NCI-H1436 treated with DMSO at 0.1 percent for 48 hours (cell line): ENCODE data around the gene PLXDC2.

ENCODE experiments used
- DNase-seq: peaks from one replicate; lab custom pipeline; 2025; lab: John Stamatoyannopoulos, UW

The PLXDC2 gene

DNA sequence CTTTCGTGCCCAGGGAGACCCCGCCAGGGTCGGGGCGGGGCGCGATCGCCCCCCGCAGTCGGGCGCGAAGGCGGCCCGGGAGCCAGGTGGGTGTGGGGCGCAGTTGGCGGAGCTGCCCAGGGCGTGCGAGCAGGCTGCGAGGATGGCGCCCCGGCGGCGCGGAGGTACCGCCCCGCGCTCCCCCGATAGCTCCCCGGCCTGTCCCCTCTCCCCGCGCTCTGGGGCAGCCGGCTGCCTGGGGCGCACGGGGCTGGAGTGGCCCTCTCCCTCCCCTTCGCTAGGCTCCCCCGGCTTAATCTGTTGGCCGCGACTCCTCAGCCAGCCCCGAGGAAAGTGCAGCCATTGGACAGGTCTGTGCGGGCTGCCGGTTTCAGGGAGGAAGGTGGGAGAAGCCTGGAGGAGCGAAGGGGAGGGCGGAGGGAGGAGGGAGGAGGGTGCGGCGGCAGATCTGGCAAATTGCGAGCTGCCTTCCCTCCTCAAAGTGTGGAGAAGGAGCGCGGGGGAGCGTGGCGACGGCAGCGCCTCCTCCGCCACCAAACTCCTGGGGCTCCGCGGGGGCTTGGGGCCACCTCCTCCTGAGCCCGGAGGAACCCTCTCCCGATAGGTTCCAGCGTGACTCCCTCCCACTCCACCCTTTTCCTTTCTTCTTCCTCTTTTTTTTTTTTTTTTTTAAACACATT, 361 bp upstream of the PLXDC2 start:
- DNase-seq, result no peak

DNA sequence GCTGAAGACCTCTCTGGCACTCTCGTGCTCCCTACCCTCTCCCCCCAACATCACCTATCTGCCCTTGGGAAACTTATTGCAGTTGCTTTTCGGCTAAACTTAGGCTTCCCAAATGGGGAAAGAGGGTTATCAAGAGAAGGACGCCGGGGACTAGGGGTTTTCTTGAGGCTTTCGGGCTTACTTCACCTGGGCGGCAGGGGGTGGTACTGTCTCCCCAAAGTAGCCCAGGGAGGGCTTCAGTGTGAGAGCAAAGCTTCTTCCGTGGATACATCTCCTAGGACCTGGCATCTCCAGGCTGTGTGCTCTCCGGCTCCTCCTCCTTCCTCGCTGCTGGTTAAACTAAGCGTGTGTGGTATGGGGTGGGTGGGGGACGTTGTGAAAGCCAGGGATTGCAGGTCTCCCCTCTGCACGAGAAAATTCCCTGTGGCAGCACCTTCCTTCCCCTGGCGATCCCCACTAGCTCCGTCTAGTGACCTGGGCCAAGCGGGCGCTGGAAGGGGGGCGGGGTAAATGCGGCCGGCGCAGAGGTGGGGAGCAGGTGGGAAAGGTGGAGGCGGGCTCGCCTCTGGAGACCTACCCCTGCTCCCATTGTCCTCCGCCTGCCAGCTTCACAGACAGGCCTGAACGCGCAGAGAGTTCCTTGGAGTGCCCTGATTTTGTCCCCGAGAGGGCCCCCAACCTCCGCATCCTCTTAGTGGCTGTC, 1.1 kb downstream of the PLXDC2 start:
- DNase-seq, result no peak

DNA sequence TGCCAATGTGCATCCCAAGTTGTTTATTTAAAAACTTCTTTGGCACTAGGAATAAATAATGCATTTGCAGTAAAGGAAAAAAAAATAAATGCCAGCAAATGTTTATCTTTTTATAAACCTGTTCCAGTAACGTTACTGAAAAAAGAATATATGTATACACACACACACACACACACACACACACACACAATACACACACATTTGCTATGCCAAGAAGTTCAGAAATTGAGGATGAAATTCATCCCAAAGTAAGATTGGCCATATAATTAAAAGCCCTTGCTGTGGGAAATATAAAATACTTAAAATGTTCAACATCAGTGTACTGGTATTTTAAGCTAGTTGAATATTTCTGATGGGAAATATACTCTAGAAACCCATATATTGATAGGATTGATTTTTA, 2.6 kb downstream of the PLXDC2 start:
- DNase-seq, result no peak

DNA sequence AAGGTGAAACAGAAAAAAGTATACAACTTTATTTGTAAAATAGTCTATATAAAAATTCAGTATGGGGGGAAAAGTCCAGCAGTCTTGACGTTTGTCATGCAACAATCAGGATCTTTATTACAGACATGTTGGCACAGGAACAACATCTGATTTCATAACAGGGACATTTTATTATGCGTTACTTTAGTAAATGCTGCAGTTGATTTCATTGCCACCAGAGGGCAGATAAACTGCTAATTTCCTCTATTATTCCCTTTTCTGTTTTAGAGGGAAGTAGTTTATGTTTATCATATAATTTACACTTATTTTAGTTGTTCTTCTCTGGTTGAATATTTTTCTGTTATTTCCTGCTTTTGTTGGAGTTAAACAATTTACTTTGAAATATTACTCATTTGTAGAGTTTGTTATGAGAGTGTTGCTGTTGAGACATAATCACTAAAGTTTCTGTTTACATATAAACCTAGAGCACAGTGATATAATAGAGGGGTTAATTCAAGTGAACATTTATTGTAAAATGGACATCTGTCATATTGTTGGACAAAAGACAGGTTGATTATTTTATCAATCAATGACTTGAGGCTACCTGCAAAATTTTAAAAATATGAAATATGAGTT, 3.3 kb downstream of the PLXDC2 start:
- DNase-seq, result no peak

DNA sequence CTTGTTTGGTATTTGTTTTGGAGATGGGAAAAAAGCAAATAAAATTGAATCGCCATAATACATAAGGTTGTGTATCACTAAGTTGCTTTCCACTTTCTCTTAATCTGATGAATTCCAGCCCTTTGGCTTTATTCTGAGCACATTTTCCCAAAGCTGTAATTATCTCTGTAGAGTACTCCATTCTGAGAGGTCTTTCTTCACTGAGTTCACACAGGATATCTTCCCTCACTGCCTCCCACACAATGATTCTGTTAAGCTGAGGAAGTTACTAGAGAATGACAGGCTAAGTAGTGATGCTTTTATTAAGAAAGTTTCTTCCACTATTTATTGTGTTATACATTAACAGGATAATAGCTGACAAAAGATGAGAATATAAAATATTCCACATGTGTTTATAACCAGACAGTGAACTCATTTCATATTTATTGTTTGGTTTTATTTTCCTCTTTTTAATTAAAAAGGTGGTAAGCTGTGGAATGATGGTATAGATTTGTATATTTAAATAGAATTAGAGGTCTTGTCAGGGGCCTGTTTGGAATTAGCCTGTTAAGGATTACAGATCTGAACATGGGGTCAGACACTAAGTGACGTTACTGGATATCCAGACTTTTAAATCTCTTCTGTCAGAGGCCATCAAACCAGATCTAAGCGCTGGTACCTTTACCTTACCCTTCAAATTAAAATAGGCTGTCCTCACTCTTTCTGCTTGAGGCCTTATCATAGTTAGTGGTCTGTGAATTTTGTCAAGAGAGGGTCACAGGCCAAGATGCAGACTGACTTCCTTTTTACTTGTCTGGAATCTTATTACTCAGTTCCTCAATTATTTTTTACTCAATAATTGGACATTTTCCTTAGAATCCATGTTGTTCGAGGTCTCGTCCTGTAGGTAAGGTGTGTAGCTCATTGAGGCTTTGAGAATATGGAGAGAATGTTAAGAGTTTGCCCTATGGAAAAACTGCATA, 8.4 kb downstream of the PLXDC2 start:
- DNase-seq, result no peak

DNA sequence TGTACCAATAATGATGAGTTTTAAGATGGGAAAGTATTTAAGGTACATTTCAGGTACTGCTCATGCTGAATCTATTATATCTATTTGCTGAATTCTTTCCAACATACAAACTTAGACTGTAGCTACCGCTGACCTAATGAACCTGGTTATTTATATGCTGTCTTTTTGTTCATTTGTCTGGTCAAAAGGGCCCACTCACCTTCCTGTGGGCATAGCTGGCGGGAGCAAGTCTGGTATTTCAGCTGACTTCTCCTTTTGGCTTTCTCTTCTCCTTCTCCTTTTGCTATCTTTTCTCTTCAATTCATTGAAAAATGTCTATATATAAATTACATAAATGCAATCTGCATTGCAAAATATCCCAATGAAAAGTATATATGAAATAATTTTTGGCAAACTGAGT, 9.5 kb downstream of the PLXDC2 start:
- no peak for DNase-seq

DNA sequence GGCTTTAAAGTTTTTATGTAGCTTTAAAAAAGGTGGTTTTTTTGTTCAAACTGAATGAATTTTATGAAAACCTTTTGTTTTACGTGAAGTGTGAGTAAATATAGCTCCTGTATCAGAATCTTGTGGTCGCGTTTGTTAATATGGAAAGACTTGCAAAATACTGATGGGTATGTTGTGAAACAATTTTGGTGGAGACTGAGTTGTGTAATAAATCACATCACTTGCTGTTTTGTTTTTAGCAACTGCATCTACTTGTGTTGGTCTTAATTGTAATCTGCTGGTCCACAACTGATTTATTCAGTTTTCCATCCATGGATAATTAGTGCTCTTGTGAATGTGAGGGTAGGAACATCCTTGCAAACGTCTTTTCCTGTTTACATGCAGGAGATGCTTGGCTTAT, 10.5 kb downstream of the PLXDC2 start:
- no peak for DNase-seq

DNA sequence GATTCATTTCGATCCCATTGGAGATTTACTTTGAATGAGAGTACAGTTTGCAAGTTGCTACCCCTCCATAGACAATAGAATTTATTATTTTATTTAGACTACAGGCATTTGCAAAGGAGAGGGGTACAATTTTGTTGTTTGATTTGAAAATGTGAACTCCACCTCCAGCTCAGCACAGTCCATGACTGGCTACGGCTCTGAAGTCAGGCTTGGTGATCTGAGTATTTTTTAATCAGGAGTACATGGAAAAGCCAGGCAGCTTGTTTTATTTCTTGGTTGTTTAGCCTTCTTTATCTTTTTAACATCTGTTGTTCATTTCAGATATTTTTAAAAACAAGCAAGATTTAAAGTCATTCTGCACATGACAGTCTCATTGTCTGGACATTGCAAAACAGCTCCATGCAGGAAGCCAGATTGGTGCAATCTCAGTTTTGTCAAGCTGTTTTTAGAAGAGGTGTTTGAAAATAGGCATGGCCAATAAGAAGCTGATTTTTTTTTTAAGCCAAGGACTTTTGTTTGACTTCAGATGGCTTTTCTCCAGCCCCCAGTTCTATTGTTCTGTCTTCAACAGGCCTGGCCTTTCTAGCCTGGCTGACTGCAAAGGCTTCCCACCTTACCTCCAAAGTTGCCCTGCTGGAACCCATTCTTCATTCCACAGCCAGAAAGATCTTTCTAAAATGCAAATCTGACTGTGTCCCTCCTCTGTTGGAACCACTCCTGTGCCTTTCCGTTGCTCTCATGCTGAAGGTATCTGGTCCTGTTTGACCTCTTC, 12.2 kb downstream of the PLXDC2 start:
- DNase-seq, result no peak

DNA sequence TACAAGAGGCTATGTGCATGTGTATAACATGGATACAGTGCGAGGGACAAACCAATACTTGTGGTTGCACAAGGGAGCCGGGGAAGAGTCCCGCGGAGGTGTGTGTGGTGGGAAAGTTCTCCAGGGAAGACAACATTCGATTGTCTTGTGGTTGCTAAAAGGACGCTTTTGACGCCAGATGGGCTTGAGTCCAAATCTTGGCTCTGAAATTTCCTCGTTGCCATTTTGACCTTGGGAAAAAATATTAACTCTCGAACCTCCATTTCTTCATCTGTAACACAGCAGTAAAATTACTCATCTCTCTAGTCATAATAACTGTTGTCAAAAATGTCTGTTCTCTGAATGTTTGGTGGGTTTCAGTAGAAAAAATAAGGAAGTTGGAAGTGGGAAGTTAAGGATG, 16.5 kb downstream of the PLXDC2 start:
- DNase-seq, result no peak

DNA sequence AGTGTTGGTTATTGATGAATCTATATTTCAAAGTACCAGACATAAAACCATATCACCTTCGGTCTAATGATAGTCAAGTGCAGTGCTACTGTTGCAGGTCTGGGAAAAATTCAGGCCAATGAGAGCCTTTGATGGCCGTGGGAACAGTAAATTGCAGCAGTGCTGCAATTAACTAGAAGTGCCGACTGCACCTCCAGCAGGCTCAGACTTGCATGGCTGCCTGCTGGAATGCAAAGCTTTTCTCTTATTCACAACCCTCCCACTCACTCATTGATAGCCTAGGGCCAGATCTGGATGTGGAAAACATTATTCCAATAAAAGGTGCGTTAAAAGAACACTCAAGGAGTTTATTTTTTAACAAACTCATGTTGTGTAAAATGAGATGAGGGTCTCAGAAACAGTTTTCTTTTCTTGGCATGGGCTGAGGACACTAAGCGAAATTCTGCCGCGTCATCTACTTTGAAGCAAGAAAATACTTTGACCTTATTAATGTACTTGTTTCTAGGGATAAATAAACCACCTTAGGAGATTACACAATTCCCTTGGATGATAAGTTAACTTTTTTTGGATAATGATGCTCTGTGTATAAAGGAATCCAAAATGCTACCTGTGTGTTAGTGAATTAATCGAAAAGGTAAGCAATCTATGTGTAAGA, 17.1 kb downstream of the PLXDC2 start:
- DNase-seq, result no peak

DNA sequence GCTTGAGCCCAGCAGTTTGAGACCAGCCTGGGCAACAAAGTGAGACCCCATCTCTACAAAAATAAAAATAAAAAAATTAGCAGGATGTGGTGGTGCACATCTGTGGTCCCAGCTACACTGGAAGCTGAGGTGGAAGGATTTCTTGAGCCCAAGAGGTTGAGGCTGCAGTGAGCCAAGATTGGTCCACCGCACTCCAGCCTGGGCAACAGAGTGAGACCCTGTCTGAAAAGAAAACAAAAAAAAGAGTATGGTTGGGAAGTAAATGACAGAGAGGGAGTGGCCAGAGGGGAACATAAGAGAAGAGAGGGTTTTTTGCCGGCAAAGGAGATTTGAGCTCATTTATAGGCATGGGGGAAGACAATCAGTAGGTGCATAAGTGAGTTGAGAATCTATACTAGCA, 19.7 kb downstream of the PLXDC2 start:
- no peak for DNase-seq

DNA sequence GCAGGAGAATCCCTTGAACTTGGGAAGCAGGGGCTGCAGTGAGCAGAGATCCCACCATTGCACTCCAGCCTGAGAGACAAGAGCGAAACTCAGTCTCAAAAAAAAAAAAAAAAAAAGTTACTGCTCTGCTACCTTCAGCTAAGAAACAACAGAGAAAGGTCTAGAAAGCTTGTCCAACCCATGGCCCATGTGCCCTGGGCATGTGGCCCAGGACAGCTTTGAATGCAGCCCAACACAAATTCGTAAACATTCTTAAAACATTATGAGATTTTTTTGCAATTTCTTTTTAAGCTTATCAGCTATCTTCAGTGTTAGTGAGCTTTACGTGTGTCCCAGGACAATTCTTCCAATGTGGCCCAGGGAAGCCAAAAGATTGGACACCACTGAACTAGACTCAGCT, 22.9 kb downstream of the PLXDC2 start:
- DNase-seq, result no peak

DNA sequence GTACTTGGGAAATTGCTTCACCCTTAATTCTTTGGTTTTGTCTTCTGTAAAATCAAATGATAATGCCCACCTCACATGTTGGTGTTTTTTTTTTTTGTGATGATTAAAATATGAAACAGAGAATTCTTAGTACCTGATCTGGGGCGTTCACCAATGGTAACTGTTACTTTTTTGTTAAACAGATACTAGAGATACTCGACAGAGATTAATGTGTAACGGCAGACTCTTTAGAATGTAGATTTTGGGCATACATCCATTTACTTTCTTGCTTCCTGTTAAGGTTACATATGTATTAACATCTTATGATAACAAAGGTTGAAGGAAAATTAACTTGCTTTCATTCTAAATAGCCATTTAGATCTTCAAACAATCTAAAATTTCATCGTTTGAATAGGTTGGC, 23.3 kb downstream of the PLXDC2 start:
- DNase-seq, result no peak

DNA sequence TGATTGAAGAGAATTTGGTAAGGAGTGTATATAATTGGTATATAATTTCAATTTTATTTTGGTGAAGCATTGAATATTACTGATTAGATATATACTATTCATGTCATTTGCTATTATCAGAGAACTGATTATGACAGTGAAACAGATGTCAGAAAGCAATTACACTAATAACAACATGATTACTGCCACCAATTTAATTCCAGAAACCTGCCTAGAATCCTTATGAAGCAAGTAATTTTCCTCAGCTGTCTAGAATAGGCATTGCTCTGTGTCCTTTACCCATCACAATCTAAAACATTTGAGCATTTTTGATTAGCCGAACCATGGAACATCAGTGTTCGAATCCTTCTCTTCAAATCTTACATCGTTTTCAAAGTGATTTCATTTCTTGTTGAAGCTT, 24.5 kb downstream of the PLXDC2 start:
- DNase-seq, result no peak

DNA sequence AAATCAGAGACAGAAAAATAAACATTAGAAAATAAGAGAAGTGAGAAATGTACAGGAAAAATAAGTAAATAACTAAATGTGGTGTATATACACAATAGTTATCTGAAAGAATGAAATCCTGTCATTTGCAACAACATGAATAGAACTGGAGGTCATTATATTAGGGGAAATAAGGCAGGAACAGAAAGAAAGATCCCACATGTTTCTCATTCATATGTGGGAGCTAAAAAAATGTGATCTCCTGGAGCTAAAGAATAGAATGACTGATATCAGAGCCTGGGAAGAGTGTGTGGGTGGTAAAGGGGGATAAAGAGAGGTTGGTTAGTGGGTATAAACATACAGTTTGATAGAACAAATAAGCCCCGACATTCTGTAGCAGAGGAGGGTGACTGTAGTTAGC, 27.3 kb downstream of the PLXDC2 start:
- no peak for DNase-seq

DNA sequence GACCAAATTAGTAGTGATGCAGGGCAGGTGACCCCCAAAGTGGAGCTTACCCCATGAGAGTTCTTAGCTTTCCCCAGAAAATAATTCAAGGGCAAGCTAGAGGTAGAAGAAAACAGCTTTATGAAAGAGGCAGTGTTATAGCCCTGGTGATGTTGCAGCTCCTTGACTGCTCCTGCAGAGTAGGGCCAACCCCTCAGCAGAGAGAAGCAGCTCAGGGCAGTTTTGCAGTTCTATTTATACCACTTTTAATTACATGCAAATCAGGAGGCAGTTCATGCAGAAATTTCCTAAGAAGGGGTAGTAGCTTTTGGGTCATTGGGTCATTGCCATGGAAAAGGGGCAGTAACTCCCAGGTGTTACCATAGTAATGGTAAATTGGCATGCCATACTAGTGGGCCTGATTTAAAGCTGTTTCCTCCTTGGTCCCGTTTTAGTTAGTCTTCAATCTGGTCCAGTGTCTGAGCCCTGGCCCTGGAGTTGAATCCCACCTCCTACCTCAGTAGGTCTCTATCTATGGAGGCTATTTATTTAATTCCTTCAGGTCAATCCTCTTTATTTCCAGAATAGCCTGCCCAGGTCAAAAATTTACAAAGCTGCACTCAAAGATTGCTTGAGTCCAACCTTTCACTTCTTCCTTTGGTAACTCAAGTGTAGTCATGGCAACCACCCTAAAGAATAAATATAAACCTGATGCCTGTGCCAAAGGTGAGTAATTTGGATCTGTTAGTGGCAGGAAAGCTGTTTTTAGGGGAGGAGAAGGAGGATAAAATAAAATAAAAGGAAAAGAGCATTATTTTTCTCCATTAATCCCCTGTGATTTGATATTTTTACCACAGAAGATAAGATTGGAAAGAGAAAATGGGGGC, 29.5 kb downstream of the PLXDC2 start:
- DNase-seq, result no peak

DNA sequence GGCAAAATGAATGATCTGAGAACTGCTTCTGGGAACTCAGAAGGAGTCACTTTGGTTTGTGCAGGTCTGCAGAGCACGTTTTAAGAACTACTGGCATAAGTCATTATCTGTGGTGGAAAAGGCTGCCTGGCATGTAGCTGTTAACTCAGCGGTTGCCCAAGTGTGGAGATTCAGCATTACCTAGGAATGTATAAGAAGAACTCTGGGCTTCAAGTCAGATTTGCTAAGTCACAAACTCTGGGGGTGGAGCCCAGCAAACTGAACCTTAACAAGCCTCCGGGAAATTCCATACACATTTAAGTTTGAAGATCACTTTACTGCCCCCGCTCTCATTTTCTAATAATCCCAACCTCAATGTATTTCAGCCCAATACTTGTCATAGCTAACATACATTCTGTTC, 31.1 kb downstream of the PLXDC2 start:
- no peak for DNase-seq

DNA sequence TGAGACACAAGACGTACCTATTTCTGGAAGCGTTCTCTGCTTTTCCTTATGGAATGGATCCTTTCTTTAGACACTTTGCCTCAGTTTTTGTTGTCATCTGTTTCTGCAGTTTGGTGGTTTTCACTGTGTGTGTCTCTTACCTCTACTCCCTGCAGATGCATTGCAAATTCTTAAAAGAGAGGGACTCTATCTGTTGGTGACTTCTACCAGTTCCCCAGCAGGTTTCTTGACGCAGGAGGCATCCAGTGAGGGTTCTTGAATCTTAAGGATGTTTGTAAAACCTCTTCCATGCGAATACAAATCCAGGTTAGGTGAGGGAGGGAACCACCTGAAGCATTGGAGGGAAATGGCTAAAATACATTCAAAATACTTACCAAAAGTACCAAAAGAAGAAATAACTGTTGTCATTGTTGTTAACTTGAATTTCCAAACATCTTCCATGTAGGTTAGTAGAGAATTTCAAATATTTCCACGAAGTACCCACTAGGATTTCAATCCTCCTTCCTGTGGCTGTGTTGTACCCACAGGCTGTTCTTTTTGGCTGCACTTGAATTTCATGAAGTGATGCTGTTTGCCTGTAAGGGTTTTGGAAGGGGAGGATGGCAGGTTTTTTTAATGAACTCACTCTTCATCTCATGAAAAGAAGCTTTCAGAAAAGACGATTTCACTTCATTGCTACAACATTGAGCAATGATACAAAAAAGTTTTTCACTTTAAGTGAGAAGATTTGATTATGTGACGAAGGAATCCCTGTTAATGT, 32.2 kb downstream of the PLXDC2 start:
- DNase-seq, result no peak

DNA sequence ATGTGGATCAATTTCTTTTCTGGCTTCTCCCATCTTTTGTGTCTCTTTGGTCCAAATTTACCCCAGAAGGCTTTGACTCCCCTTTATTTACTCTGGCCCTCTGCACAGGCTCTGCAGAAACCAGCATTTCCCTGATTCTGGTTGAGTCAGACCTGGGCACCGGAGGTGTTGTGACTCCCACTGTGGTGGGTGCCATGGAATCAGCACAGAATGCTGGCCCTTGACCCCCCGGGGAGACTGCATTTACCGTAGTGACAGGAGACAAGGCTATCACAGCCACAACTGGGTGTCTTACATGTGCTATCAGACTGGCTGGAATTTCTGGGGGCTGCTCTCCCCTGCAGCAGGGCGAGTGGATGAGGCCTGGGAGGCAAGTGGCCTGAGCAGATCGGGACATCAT, 37.6 kb downstream of the PLXDC2 start:
- no peak for DNase-seq
